HepG2 (cell line): ENCODE data around the gene RBMXL2. TPM values are rescaled to one million over a fixed set of nuclear protein-coding genes. Genes with fewer than 3 reads are reported as not detected.

Experiments used
- ATAC-seq: fragments of 200-7000 bp; cut with Tn5 transposase; 3 replicates; pipeline ENCODE4 v1.9.1; 2020; ENCODE audit warnings: mild to moderate bottlenecking, moderate library complexity
- BruUV-seq: library from RNA; stranded (reverse); fragments of 400-500 nt; replicated peaks from 2 replicates; lab custom pipeline; 2021; lab: Mats Ljungman, UMichigan
- CTCF ChIA-PET: fragments of 300-600 bp; formaldehyde crosslinking; extraction: SDS; loops from one replicate; lab custom pipeline; 2021; ENCODE audit warnings: low total read pairs, inconsistent platforms, low intra/inter-chr PET ratio; lab: Yijun Ruan, JAX
- POLR2A ChIA-PET: fragments of 350-600 bp; sonication (Branson Sonifier 250); formaldehyde crosslinking; loops from one replicate; lab custom pipeline; 2020; ENCODE audit warnings: antibody characterized with exemption, inconsistent platforms; lab: Yijun Ruan, JAX
- DNase-seq: peaks from one replicate; pipeline ENCODE4 v3.0.0-alpha.2; 2015; ENCODE audit warnings: low spot score
- FAIRE-seq: peaks from 3 replicates; lab custom pipeline; 2011; peaks lifted over from hg19 to GRCh38; lab: Jason Lieb, UNC
- H2AFZ ChIP-seq: one replicate; pipeline ENCODE4 v1.6.1; 2011; ENCODE audit warnings: low read length, inconsistent platforms
- H3K27ac ChIP-seq: fragments of 300-600 bp; 3 replicates; pipeline ENCODE4 v1.8.0; 2011; ENCODE audit warnings: mixed run types, mild to moderate bottlenecking, mixed read lengths, low read length, inconsistent platforms; ENCODE audit not compliant: insufficient read depth; ENCODE audit errors: extremely low read length
- H3K27me3 ChIP-seq, 2 experiments: fragments of 200-600 bp in 1 of 2; 2 replicates in 1 of 2; 3 replicates in 1 of 2; pipeline versions ENCODE4 v1.6.0 to v1.8.0; 2011; ENCODE audit warnings: low read length in 2 of 2, mild to moderate bottlenecking in 2 of 2, moderate library complexity in 2 of 2, inconsistent platforms in 1 of 2; ENCODE audit not compliant: insufficient read depth in 2 of 2, control insufficient read depth in 1 of 2
- H3K36me3 ChIP-seq, 2 experiments: fragments of 200-600 bp in 1 of 2; replicated peaks in 1 of 2; 2 replicates in 1 of 2; 3 replicates in 1 of 2; pipeline versions ENCODE4 v1.5.1 to v1.8.0; 2011; ENCODE audit warnings: low read length in 2 of 2, inconsistent platforms in 1 of 2; ENCODE audit not compliant: insufficient read depth in 2 of 2, control insufficient read depth in 1 of 2
- H3K4me1 ChIP-seq: 2 replicates; pipeline ENCODE4 v1.5.1; 2012; ENCODE audit warnings: low read length, inconsistent platforms; ENCODE audit not compliant: insufficient read depth
- H3K4me2 ChIP-seq: 2 replicates; pipeline ENCODE4 v1.6.0; 2011; ENCODE audit warnings: low read depth, low read length, inconsistent platforms
- H3K4me3 ChIP-seq, 3 experiments: fragments of 200-600 bp in 1 of 3; sonication (generic), shearing (Covaris generic) in 1 of 3; replicated peaks in 1 of 3; 2 replicates each; pipeline ENCODE4 v1.5.1; 2011 to 2016; ENCODE audit warnings: low read length in 3 of 3, inconsistent platforms in 2 of 3, low read depth in 2 of 3, mild to moderate bottlenecking in 2 of 3, control low read depth in 1 of 3, mixed read lengths in 1 of 3; ENCODE audit not compliant: insufficient read depth in 1 of 3
- H3K79me2 ChIP-seq: one replicate; pipeline ENCODE4 v1.6.1; 2011; ENCODE audit warnings: low read length, inconsistent platforms; ENCODE audit not compliant: insufficient read depth
- H3K9ac ChIP-seq: 2 replicates; pipeline ENCODE4 v1.6.0; 2011; ENCODE audit warnings: mild to moderate bottlenecking, low read depth, low read length, inconsistent platforms; ENCODE audit not compliant: insufficient read depth
- H3K9me3 ChIP-seq: 2 replicates; pipeline ENCODE4 v1.5.1; 2012; ENCODE audit warnings: mild to moderate bottlenecking, low read length
- H4K20me1 ChIP-seq: 2 replicates; pipeline ENCODE4 v1.6.0; 2011; ENCODE audit warnings: inconsistent platforms, mild to moderate bottlenecking, low read length, moderate library complexity; ENCODE audit not compliant: insufficient read depth
- FOSL1 ChIP-seq: sonication (generic); formaldehyde crosslinking; IDR thresholded peaks from 2 replicates; pipeline ENCODE4 v1.9.0; 2021; ENCODE audit warnings: missing genetic modification reagents, borderline replicate concordance
- MEIS2 ChIP-seq: sonication (generic); formaldehyde crosslinking; IDR thresholded peaks from 2 replicates; pipeline ENCODE4 v1.9.0; 2021; ENCODE audit warnings: mild to moderate bottlenecking, missing genetic modification reagents
- NPAS2 ChIP-seq: sonication (generic); formaldehyde crosslinking; IDR thresholded peaks from 2 replicates; pipeline ENCODE4 v1.8.0; 2022; ENCODE audit warnings: mild to moderate bottlenecking, missing genetic modification reagents, borderline replicate concordance
- ONECUT2 ChIP-seq: sonication (generic); formaldehyde crosslinking; IDR thresholded peaks from 2 replicates; pipeline ENCODE4 v1.4.0; 2020; ENCODE audit warnings: missing genetic modification reagents
- PAF1 ChIP-seq: IDR thresholded peaks from 2 replicates; pipeline ENCODE4 v1.6.1; 2016; ENCODE audit warnings: missing genetic modification reagents, missing compliant biosample characterization
- PLRG1 ChIP-seq: fragments of 450-650 bp; conservative IDR thresholded peaks from 2 replicates; pipeline ENCODE4 v1.6.1; 2016
- PPARG ChIP-seq: conservative IDR thresholded peaks from 2 replicates; pipeline ENCODE4 v1.6.1; 2016; ENCODE audit warnings: missing biosample characterization, missing genetic modification reagents
- PRPF4 ChIP-seq: fragments of 200-400 bp; formaldehyde crosslinking; IDR thresholded peaks from 2 replicates; pipeline ENCODE4 v1.6.1; 2016; ENCODE audit warnings: low read length, low read depth; ENCODE audit not compliant: poor library complexity, severe bottlenecking
- TAF15 ChIP-seq: fragments of 200-400 bp; formaldehyde crosslinking; IDR thresholded peaks from one replicate; pipeline ENCODE4 v1.6.1; 2018; ENCODE audit warnings: mild to moderate bottlenecking, low read depth, low read length; ENCODE audit not compliant: poor library complexity, severe bottlenecking
- TCF12 ChIP-seq, 2 experiments: fragments of 450-650 bp in 1 of 2; sonication (generic) in 1 of 2; formaldehyde crosslinking in 1 of 2; IDR thresholded peaks; 2 replicates each; pipeline versions ENCODE4 v1.6.1 to v1.8.0; 2017 to 2022; ENCODE audit warnings: antibody characterized with exemption in 1 of 2, mild to moderate bottlenecking in 1 of 2, missing genetic modification reagents in 1 of 2, moderate library complexity in 1 of 2
- TGIF2 ChIP-seq: IDR thresholded peaks from 2 replicates; pipeline ENCODE4 v1.6.1; 2016; ENCODE audit warnings: control low read depth, missing compliant biosample characterization
- ZNF180 ChIP-seq: sonication (generic); formaldehyde crosslinking; IDR thresholded peaks from 2 replicates; pipeline ENCODE4 v1.4.0; 2020; ENCODE audit warnings: low read depth, missing genetic modification reagents, borderline replicate concordance
- ZNF24 ChIP-seq: fragments of 450-650 bp; IDR thresholded peaks from 2 replicates; pipeline ENCODE4 v1.6.1; 2017; ENCODE audit warnings: antibody characterized with exemption, mild to moderate bottlenecking
- ZNF781 ChIP-seq: sonication (generic); formaldehyde crosslinking; IDR thresholded peaks from 2 replicates; pipeline ENCODE4 v1.5.1; 2020; ENCODE audit warnings: borderline replicate concordance, mild to moderate bottlenecking, missing genetic modification reagents; ENCODE audit errors: not compliant biosample characterization
- WGBS: methylation state at CpG from one replicate; pipeline ENCODE4 v1.1.6; 2017; ENCODE audit warnings: low lambda C conversion rate; 5-methylcytosine and 5-hydroxymethylcytosine counted together
- in situ Hi-C: cut with HindIII; loops from 2 replicates; pipeline ENCODE4 v1.10.0; 2017; ENCODE audit warnings: low pct_unique_long_range_greater_than_20kb; ENCODE audit not compliant: extremely low pct_ligation_motif_present
- intact Hi-C: fragments of 100-400 bp; cut with micrococcal nuclease; formaldehyde crosslinking; loops from one replicate; pipeline ENCODE4 v1.10.0; 2022; ENCODE audit not compliant: unreplicated experiment
- polyA plus RNA-seq, 8 experiments: library from polyadenylated mRNA; depleted of rRNA in 3 of 8; stranded (reverse) in 7 of 8; unstranded in 1 of 8; fragments of >200 nt; fragmentation: Illumina TruSeq in 4 of 8; extraction: Trizol in 4 of 8; gene quantifications; 2 replicates each; pipeline versions ENCODE4 v1.2.1 to v1.2.3, GENCODE V29; 2011 to 2016; ENCODE audit warnings: low read depth in 4 of 8, missing spikeins in 1 of 8, mixed read lengths in 1 of 8; ENCODE audit not compliant: insufficient read depth in 1 of 8
- total RNA-seq, 5 experiments: library from RNA; depleted of rRNA; stranded (reverse); fragments of >200 nt; fragmentation: Illumina TruSeq; extraction: Trizol; gene quantifications; 2 replicates each; pipeline ENCODE4 v1.2.3, GENCODE V29; 2016; ENCODE audit warnings: low read depth in 1 of 5
- TF ChIP-seq, protein P1 (sequence below): sonication (generic); formaldehyde crosslinking; IDR thresholded peaks from 2 replicates; pipeline ENCODE4 v1.4.0; 2020; ENCODE audit warnings: missing genetic modification reagents
- TF ChIP-seq, protein P2 (sequence below): sonication (generic); formaldehyde crosslinking; IDR thresholded peaks from 2 replicates; pipeline ENCODE4 v1.4.0; 2020; ENCODE audit warnings: missing genetic modification reagents
- TF ChIP-seq, protein P3 (sequence below): IDR thresholded peaks from 2 replicates; pipeline ENCODE4 v1.6.1; 2016

RBMXL2 gene
- total and polyA plus RNA-seq, 2 of the 13 experiments (the other 11 are each of a cell fraction or from before 2014, with no cell fraction given): not detected

DNA sequence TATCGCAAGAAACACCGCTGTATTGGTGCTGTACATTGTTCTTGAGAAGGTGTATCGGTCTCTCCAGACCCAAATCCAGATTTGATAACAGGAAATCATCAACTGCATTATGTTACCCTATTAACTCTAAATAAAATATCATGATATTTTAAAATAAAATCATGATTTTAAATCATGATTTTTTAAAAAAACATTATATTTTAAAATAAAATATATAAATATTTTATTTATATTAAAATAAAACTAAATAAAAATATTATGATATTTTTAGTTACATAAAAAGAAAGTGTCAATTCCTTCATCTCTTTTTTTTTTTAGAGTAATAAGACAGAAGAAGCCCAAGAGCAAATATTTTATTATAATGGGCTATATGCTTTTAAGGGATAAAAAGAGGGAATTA lies 27.6 kb downstream of the RBMXL2 start (continued):
- TF ChIP-seq ZNF781 (CRISPR knock-in tag) (no peak), TGIF2 (CRISPR knock-in tag) (no peak), ONECUT2 (no peak), ZNF180 (no peak), PAF1 (CRISPR knock-in tag) (no peak), NPAS2 (CRISPR knock-in tag) (no peak)

DNA sequence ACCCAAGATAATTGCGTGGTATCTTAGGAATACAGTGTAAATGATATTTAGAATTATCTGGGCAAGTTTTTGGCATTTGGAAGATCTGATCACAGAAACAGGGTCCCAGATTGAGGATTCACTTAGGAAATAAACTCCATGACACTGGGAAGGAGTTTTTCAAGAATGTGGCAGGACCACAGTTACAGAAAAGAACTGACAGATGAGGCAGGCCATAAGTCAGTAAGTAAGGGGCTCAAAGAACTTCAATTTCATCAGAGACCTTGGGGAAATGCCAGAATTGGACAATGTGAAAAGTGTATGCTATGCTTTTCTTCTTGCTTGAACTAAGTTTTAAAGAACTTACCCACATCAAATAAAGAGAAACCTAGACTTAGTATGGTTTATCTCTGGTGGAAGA lies 49.3 kb downstream of the RBMXL2 start:
- DNase-seq: no peak
- in situ Hi-C loops (no loop called here), intact Hi-C loops (no loop called here)
- no peaks in the 10 kb centered on the region for H4K20me1 ChIP-seq
- peaks cover 0 to 3% of the 10 kb centered on the region in 2 experiments; a peak in 1 of 5 replicates for H3K27me3 ChIP-seq
- no peaks in the 10 kb centered on the region for H3K79me2 ChIP-seq
- no peak overlapping the region for H3K4me2 ChIP-seq
- H3K9ac ChIP-seq: no peak overlapping the region
- BruUV-seq: no TSS peak
- H3K27ac ChIP-seq: no peak overlapping the region
- no peak overlapping the region for H2AFZ ChIP-seq
- POLR2A ChIA-PET: no interaction called here
- no peaks in the 10 kb centered on the region for H3K36me3 ChIP-seq
- FAIRE-seq: no peak
- no peaks in the 10 kb centered on the region for H3K9me3 ChIP-seq
- WGBS: 3% methylated on average over 1 of the region's 1 CpG
- H3K4me1 ChIP-seq: no peaks in the 10 kb centered on the region
- CTCF ChIA-PET: no interaction called here
- ATAC-seq: no peak
- H3K4me3 ChIP-seq: no peak overlapping the region
- TF ChIP-seq, protein P1, sequence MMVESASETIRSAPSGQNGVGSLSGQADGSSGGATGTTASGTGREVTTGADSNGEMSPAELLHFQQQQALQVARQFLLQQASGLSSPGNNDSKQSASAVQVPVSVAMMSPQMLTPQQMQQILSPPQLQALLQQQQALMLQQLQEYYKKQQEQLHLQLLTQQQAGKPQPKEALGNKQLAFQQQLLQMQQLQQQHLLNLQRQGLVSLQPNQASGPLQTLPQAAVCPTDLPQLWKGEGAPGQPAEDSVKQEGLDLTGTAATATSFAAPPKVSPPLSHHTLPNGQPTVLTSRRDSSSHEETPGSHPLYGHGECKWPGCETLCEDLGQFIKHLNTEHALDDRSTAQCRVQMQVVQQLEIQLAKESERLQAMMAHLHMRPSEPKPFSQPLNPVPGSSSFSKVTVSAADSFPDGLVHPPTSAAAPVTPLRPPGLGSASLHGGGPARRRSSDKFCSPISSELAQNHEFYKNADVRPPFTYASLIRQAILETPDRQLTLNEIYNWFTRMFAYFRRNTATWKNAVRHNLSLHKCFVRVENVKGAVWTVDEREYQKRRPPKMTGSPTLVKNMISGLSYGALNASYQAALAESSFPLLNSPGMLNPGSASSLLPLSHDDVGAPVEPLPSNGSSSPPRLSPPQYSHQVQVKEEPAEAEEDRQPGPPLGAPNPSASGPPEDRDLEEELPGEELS (CRISPR knock-in tag): no peak
- TF ChIP-seq FOSL1: no peak
- no peak for TF ChIP-seq MEIS2
- TF ChIP-seq, protein P2, sequence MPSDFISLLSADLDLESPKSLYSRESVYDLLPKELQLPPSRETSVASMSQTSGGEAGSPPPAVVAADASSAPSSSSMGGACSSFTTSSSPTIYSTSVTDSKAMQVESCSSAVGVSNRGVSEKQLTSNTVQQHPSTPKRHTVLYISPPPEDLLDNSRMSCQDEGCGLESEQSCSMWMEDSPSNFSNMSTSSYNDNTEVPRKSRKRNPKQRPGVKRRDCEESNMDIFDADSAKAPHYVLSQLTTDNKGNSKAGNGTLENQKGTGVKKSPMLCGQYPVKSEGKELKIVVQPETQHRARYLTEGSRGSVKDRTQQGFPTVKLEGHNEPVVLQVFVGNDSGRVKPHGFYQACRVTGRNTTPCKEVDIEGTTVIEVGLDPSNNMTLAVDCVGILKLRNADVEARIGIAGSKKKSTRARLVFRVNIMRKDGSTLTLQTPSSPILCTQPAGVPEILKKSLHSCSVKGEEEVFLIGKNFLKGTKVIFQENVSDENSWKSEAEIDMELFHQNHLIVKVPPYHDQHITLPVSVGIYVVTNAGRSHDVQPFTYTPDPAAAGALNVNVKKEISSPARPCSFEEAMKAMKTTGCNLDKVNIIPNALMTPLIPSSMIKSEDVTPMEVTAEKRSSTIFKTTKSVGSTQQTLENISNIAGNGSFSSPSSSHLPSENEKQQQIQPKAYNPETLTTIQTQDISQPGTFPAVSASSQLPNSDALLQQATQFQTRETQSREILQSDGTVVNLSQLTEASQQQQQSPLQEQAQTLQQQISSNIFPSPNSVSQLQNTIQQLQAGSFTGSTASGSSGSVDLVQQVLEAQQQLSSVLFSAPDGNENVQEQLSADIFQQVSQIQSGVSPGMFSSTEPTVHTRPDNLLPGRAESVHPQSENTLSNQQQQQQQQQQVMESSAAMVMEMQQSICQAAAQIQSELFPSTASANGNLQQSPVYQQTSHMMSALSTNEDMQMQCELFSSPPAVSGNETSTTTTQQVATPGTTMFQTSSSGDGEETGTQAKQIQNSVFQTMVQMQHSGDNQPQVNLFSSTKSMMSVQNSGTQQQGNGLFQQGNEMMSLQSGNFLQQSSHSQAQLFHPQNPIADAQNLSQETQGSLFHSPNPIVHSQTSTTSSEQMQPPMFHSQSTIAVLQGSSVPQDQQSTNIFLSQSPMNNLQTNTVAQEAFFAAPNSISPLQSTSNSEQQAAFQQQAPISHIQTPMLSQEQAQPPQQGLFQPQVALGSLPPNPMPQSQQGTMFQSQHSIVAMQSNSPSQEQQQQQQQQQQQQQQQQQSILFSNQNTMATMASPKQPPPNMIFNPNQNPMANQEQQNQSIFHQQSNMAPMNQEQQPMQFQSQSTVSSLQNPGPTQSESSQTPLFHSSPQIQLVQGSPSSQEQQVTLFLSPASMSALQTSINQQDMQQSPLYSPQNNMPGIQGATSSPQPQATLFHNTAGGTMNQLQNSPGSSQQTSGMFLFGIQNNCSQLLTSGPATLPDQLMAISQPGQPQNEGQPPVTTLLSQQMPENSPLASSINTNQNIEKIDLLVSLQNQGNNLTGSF: no peak
- no peak for TF ChIP-seq ZNF24
- TF ChIP-seq, protein P3, sequence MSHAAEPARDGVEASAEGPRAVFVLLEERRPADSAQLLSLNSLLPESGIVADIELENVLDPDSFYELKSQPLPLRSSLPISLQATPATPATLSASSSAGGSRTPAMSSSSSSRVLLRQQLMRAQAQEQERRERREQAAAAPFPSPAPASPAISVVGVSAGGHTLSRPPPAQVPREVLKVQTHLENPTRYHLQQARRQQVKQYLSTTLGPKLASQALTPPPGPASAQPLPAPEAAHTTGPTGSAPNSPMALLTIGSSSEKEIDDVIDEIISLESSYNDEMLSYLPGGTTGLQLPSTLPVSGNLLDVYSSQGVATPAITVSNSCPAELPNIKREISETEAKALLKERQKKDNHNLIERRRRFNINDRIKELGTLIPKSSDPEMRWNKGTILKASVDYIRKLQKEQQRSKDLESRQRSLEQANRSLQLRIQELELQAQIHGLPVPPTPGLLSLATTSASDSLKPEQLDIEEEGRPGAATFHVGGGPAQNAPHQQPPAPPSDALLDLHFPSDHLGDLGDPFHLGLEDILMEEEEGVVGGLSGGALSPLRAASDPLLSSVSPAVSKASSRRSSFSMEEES (CRISPR knock-in tag): no peak
- no peak for TF ChIP-seq PLRG1
- no peak for TF ChIP-seq PRPF4
- TF ChIP-seq TAF15: no peak
- TF ChIP-seq PPARG (CRISPR knock-in tag): no peak
- TF ChIP-seq TCF12 (IDR thresholded peaks at IDR 0.05): no peak
- TF ChIP-seq TCF12 (CRISPR knock-in tag; IDR thresholded peaks at IDR 0.05): no peak
